ENCODE data around the gene RBSN.

The RBSN gene

DNA sequence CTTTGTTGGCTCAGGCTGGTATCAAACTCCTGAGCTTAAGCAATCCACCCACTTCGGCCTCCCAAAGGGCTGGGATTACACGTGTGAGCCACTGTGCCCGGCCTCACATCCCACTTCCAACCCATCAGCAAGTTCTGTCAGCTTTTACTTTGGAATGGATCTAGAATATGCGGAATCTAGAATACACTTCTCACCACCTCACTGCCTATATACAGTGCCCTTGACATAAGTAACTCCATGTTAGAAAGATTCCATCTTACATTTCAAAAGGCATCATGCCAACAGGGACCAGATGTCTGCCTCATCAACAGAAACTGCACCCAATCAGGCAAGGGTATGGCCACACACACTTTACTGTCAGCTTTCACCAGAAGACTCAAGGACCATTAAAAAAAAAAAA lies 9.9 kb upstream of the RBSN start:
- no peak for ATAC-seq
- no peak for TF ChIP-seq PPARA (CRISPR knock-in tag; IDR thresholded peaks at IDR 0.05; ENCODE audit: borderline replicate concordance)
- no peak for TF ChIP-seq OSR1 (CRISPR knock-in tag; IDR thresholded peaks at IDR 0.05)
- TF ChIP-seq, protein P1, sequence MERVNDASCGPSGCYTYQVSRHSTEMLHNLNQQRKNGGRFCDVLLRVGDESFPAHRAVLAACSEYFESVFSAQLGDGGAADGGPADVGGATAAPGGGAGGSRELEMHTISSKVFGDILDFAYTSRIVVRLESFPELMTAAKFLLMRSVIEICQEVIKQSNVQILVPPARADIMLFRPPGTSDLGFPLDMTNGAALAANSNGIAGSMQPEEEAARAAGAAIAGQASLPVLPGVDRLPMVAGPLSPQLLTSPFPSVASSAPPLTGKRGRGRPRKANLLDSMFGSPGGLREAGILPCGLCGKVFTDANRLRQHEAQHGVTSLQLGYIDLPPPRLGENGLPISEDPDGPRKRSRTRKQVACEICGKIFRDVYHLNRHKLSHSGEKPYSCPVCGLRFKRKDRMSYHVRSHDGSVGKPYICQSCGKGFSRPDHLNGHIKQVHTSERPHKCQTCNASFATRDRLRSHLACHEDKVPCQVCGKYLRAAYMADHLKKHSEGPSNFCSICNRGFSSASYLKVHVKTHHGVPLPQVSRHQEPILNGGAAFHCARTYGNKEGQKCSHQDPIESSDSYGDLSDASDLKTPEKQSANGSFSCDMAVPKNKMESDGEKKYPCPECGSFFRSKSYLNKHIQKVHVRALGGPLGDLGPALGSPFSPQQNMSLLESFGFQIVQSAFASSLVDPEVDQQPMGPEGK (CRISPR knock-in tag; IDR thresholded peaks at IDR 0.05; ENCODE audit: borderline replicate concordance), result no peak
- TF ChIP-seq ZC3H10 (CRISPR knock-in tag; IDR thresholded peaks at IDR 0.05), result no peak

DNA sequence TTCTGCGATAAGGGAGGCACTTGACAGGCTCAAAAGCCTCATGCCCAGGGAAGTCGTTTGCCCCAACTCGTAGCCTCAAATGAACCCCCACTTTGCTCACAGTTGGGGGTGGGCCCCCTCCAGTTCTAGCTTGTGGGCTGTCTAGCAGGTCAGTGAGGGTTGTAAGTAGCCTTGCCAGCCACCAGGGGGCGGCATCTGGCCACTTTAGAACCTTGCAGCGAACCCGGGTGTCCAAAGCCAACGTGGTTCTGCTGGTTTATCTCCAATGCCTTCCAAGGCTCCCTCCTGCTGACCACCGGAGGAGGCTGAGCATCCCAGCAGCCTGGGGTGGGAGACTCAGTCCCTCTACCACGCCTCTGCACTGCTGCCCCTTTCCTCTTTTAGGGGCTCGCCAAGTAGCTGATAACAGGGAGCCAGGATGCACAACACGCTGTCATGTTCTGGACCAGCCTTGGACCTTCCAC lies 9.2 kb upstream of the RBSN start:
- peak; percentile 98 for ATAC-seq
- no peak for TF ChIP-seq ISL1 (CRISPR knock-in tag; IDR thresholded peaks at IDR 0.05)
- TF ChIP-seq GLIS3 (CRISPR knock-in tag; IDR thresholded peaks at IDR 0.05), result no peak

DNA sequence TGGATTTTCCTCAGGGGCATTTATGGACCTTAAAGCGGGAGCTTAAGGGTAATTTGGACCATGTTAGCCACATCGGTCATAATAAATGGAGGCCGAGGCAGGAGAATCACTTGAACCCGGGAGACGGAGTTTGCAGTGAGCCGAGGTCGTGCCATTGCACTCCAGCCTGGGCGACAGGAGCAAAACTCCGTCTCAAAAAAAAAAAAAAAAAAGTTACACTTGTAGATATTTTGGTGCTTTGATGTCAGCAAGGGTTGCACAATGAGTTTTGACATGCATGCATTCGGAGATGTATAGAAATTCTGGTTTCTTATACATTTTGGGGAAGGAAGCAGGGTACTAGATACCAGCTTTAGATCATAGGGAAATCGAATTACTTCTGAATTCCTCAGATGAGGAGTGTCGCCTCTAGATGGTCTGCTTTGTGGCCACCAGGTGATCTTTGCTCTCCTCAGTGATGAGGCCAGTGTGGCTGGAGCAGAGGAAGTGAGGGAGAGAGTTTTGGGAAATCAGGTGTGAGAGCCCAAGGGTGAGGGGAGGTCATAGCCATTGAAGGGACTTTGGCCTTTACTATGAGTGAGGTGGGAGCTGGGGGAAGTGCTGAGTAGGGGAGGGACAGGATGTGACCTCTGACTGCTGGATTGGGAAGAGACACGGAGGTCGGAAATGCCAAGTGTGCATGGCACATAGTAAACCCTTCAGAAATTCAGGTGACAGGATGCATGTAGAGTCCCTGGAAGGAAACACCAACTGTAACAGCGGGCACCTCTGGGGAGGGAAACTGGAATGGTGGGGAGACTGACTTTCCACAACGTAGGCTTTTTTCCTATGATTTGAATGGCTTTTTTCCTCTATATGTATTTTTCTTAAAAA lies 8.4 kb upstream of the RBSN start:
- no peak for ATAC-seq
- TF ChIP-seq TCF4 (CRISPR knock-in tag; IDR thresholded peaks at IDR 0.05; ENCODE audit: borderline replicate concordance) (no peak), CSDC2 (CRISPR knock-in tag; IDR thresholded peaks at IDR 0.05) (no peak), ZNF565 (CRISPR knock-in tag; conservative IDR thresholded peaks at IDR 0.05; ENCODE audit: low read depth) (no peak), OSR1 (CRISPR knock-in tag; IDR thresholded peaks at IDR 0.05) (no peak), ISL1 (CRISPR knock-in tag; IDR thresholded peaks at IDR 0.05) (no peak), ZFP30 (CRISPR knock-in tag; IDR thresholded peaks at IDR 0.05) (no peak), ESRRG (CRISPR knock-in tag; IDR thresholded peaks at IDR 0.05) (no peak), BACH2 (CRISPR knock-in tag; IDR thresholded peaks at IDR 0.05; ENCODE audit: borderline replicate concordance) (no peak)
- TF ChIP-seq, protein P2, sequence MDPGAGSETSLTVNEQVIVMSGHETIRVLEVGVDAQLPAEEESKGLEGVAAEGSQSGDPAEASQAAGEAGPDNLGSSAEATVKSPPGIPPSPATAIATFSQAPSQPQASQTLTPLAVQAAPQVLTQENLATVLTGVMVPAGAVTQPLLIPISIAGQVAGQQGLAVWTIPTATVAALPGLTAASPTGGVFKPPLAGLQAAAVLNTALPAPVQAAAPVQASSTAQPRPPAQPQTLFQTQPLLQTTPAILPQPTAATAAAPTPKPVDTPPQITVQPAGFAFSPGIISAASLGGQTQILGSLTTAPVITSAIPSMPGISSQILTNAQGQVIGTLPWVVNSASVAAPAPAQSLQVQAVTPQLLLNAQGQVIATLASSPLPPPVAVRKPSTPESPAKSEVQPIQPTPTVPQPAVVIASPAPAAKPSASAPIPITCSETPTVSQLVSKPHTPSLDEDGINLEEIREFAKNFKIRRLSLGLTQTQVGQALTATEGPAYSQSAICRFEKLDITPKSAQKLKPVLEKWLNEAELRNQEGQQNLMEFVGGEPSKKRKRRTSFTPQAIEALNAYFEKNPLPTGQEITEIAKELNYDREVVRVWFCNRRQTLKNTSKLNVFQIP (CRISPR knock-in tag; IDR thresholded peaks at IDR 0.05; ENCODE audit: borderline replicate concordance, low read depth), result no peak
- TF ChIP-seq, protein P3, sequence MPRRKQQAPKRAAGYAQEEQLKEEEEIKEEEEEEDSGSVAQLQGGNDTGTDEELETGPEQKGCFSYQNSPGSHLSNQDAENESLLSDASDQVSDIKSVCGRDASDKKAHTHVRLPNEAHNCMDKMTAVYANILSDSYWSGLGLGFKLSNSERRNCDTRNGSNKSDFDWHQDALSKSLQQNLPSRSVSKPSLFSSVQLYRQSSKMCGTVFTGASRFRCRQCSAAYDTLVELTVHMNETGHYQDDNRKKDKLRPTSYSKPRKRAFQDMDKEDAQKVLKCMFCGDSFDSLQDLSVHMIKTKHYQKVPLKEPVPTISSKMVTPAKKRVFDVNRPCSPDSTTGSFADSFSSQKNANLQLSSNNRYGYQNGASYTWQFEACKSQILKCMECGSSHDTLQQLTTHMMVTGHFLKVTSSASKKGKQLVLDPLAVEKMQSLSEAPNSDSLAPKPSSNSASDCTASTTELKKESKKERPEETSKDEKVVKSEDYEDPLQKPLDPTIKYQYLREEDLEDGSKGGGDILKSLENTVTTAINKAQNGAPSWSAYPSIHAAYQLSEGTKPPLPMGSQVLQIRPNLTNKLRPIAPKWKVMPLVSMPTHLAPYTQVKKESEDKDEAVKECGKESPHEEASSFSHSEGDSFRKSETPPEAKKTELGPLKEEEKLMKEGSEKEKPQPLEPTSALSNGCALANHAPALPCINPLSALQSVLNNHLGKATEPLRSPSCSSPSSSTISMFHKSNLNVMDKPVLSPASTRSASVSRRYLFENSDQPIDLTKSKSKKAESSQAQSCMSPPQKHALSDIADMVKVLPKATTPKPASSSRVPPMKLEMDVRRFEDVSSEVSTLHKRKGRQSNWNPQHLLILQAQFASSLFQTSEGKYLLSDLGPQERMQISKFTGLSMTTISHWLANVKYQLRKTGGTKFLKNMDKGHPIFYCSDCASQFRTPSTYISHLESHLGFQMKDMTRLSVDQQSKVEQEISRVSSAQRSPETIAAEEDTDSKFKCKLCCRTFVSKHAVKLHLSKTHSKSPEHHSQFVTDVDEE (CRISPR knock-in tag; IDR thresholded peaks at IDR 0.05), result no peak
- TF ChIP-seq, protein P4, sequence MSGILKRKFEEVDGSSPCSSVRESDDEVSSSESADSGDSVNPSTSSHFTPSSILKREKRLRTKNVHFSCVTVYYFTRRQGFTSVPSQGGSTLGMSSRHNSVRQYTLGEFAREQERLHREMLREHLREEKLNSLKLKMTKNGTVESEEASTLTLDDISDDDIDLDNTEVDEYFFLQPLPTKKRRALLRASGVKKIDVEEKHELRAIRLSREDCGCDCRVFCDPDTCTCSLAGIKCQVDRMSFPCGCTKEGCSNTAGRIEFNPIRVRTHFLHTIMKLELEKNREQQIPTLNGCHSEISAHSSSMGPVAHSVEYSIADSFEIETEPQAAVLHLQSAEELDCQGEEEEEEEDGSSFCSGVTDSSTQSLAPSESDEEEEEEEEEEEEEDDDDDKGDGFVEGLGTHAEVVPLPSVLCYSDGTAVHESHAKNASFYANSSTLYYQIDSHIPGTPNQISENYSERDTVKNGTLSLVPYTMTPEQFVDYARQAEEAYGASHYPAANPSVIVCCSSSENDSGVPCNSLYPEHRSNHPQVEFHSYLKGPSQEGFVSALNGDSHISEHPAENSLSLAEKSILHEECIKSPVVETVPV (CRISPR knock-in tag; IDR thresholded peaks at IDR 0.05), result no peak

DNA sequence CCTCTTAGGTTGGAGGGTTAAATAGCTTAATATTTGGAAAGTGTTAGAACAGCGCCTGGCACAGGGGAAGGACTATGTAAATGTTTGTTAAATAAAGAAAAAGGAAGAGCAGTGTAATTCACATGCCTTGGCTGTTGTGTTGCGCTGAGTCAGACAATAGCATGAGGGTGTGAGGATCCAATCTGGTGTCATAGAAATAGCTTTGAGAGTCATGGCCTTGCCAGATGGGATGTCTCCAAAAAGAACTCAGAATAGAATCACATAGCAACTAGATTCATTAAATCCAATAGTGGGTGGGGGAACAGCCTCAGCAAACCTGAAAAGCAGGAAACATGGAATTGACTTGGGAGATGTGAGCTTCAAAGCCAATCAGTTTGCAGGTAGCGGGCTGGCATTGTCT lies 3.9 kb upstream of the RBSN start:
- TF ChIP-seq SNAI2 (CRISPR knock-in tag; IDR thresholded peaks at IDR 0.05) (no peak), GLIS3 (CRISPR knock-in tag; IDR thresholded peaks at IDR 0.05) (no peak), ZNF70 (CRISPR knock-in tag; IDR thresholded peaks at IDR 0.05) (no peak), PPARA (CRISPR knock-in tag; IDR thresholded peaks at IDR 0.05; ENCODE audit: borderline replicate concordance) (no peak)
- TF ChIP-seq, protein P1 (CRISPR knock-in tag; IDR thresholded peaks at IDR 0.05; ENCODE audit: borderline replicate concordance), result no peak
- TF ChIP-seq, protein P4 (CRISPR knock-in tag; IDR thresholded peaks at IDR 0.05), result no peak
- ATAC-seq, result no peak
